Stimulated activated CD4-positive, alpha-beta T cell treated with anti-CD3 and anti-CD28 coated beads, Interleukin-1b, Interleukin-23, amount 100 ng/mL, for 24 hours (primary cell): ENCODE measurements around the gene ANKRD30B.
"Not testable (repeated sequence)": the region's sequence is repeated elsewhere in the genome, so short reads cannot be mapped to it uniquely, and the experiment has no call there.

Experiments
- DNase-seq, 4 experiments: peaks; one replicate each; pipeline ENCODE4 v3.0.0-alpha.2; 2020; ENCODE audit warnings: low read depth in 4 of 4, low spot score in 1 of 4

Gene ANKRD30B

GRCh38 chr18:14747513-14748474 is at the start of gene ANKRD30B:
ANKRD30B (plus strand) TSS chr18:14748172; CDS start chr18:14748420, 248 bp downstream.
- no peak for DNase-seq

- not testable (repeated sequence) for DNase-seq
Observed at GRCh38 chr18:14701286-14702040, 46.5 kb upstream of the ANKRD30B start.

- DNase-seq: not testable (repeated sequence)
Observed at GRCh38 chr18:14709761-14710160, 38.2 kb upstream of the ANKRD30B start.

- not testable (repeated sequence) for DNase-seq
Observed at GRCh38 chr18:14721569-14721968, 26.4 kb upstream of the ANKRD30B start.

GRCh38 chr18:14739056-14739455 is 8.9 kb upstream of the ANKRD30B start:
- not testable (repeated sequence) for DNase-seq

- DNase-seq: no peak
Observed at GRCh38 chr18:14746897-14747296, 1.1 kb upstream of the ANKRD30B start.

- no peak for DNase-seq
Observed at GRCh38 chr18:14748496-14748895, 524 bp downstream of the ANKRD30B start.

- not testable (repeated sequence) for DNase-seq
Observed at GRCh38 chr18:14763566-14763965, 15.6 kb downstream of the ANKRD30B start.

GRCh38 chr18:14767474-14767873 is 19.5 kb downstream of the ANKRD30B start:
- DNase-seq: no peak

GRCh38 chr18:14768241-14768640 is 20.3 kb downstream of the ANKRD30B start:
- DNase-seq: no peak

- no peak for DNase-seq
Observed at GRCh38 chr18:14769381-14769780, 21.4 kb downstream of the ANKRD30B start.

- no peak for DNase-seq
Observed at GRCh38 chr18:14776801-14777200, 28.8 kb downstream of the ANKRD30B start.

- DNase-seq: no peak
Observed at GRCh38 chr18:14781671-14782070, 33.7 kb downstream of the ANKRD30B start.

- no peak for DNase-seq
Observed at GRCh38 chr18:14784133-14784532, 36.2 kb downstream of the ANKRD30B start.

- DNase-seq: not testable (repeated sequence)
Observed at GRCh38 chr18:14796876-14797275, 48.9 kb downstream of the ANKRD30B start.

- not testable (repeated sequence) for DNase-seq
Observed at GRCh38 chr18:14797969-14798764, 50.2 kb downstream of the ANKRD30B start.

GRCh38 chr18:14811081-14811480 is 63.1 kb downstream of the ANKRD30B start:
- DNase-seq: not testable (repeated sequence)

- DNase-seq: not testable (repeated sequence)
Observed at GRCh38 chr18:14826972-14827632, 79.1 kb downstream of the ANKRD30B start.

GRCh38 chr18:14841607-14842006 is 93.6 kb downstream of the ANKRD30B start:
- not testable (repeated sequence) for DNase-seq

- not testable (repeated sequence) for DNase-seq
Observed at GRCh38 chr18:14851533-14851932, 103.6 kb downstream of the ANKRD30B start.
